GM23248 (cell line): ENCODE measurements around the gene RFPL1. TPM values are rescaled to one million over a fixed set of nuclear protein-coding genes. Genes with fewer than 3 reads are reported as not detected.
A peak's percentile ranks its signal among the peaks of the same experiment; 100 is the strongest.

Experiments used
- DNase-seq: peaks from one replicate; pipeline ENCODE4 v3.0.0-alpha.2; 2015
- H2AFZ ChIP-seq: fragments of 200-600 bp; sonication (generic); 2 replicates; pipeline ENCODE4 v1.6.1; 2016; ENCODE audit warnings: antibody characterized with exemption
- H3F3A ChIP-seq: fragments of 200-600 bp; sonication (generic); 2 replicates; pipeline ENCODE4 v1.6.1; 2016; ENCODE audit warnings: mild to moderate bottlenecking, antibody characterized with exemption, mixed run types; ENCODE audit not compliant: insufficient read depth
- H3K27ac ChIP-seq: fragments of 200-600 bp; sonication (generic); 2 replicates; pipeline ENCODE4 v1.5.1; 2016; ENCODE audit warnings: mild to moderate bottlenecking
- H3K27me3 ChIP-seq: fragments of 200-600 bp; sonication (generic); replicated peaks from 2 replicates; pipeline ENCODE4 v1.6.1; 2016; ENCODE audit warnings: mild to moderate bottlenecking; ENCODE audit not compliant: insufficient read depth
- H3K36me3 ChIP-seq: fragments of 200-600 bp; sonication (generic); 2 replicates; pipeline ENCODE4 v1.6.1; 2016; ENCODE audit warnings: low read depth, mild to moderate bottlenecking
- H3K4me1 ChIP-seq: fragments of 200-600 bp; sonication (generic); 2 replicates; pipeline ENCODE4 v1.6.1; 2016; ENCODE audit warnings: mild to moderate bottlenecking; ENCODE audit not compliant: insufficient read depth
- H3K4me2 ChIP-seq: fragments of 200-600 bp; sonication (generic); one replicate; pipeline ENCODE4 v1.6.1; 2016; ENCODE audit warnings: mild to moderate bottlenecking; ENCODE audit not compliant: unreplicated experiment
- H3K4me3 ChIP-seq: fragments of 200-600 bp; sonication (generic); 2 replicates; pipeline ENCODE4 v1.5.1; 2016; ENCODE audit warnings: mild to moderate bottlenecking
- H3K79me2 ChIP-seq: fragments of 200-600 bp; sonication (generic); 2 replicates; pipeline ENCODE4 v1.6.1; 2016; ENCODE audit warnings: mild to moderate bottlenecking; ENCODE audit not compliant: insufficient read depth
- H3K9ac ChIP-seq: fragments of 200-600 bp; sonication (generic); 2 replicates; pipeline ENCODE4 v1.6.1; 2016; ENCODE audit warnings: mild to moderate bottlenecking
- H3K9me2 ChIP-seq: fragments of 200-600 bp; sonication (generic); 2 replicates; pipeline ENCODE4 v1.6.1; 2016; ENCODE audit warnings: mixed run types, mild to moderate bottlenecking, moderate library complexity; ENCODE audit not compliant: insufficient read depth
- H3K9me3 ChIP-seq: fragments of 200-600 bp; sonication (generic); one replicate; pipeline ENCODE4 v1.6.1; 2017; ENCODE audit warnings: low read depth
- H4K20me1 ChIP-seq: fragments of 200-600 bp; sonication (generic); 2 replicates; pipeline ENCODE4 v1.6.0; 2016; ENCODE audit not compliant: insufficient read depth
- EZH2 ChIP-seq: fragments of 200-600 bp; sonication (generic); IDR thresholded peaks from 2 replicates; pipeline ENCODE4 v1.6.1; 2018; ENCODE audit warnings: antibody characterized with exemption, mild to moderate bottlenecking; ENCODE audit not compliant: insufficient read depth, poor library complexity, severe bottlenecking
- EZH2phosphoT487 ChIP-seq: fragments of 200-600 bp; sonication (generic); IDR thresholded peaks from 2 replicates; pipeline ENCODE4 v1.6.1; 2018; ENCODE audit warnings: antibody characterized with exemption, moderate library complexity, mild to moderate bottlenecking, low read depth; ENCODE audit not compliant: insufficient read depth
- WGBS, 2 experiments: methylation state at CpG; one replicate each; pipeline ENCODE4 v1.1.6; 2015 to 2017; ENCODE audit warnings: low lambda C conversion rate in 2 of 2, low coverage in 1 of 2; ENCODE audit errors: missing lambda C conversion rate in 2 of 2; 5-methylcytosine and 5-hydroxymethylcytosine counted together
- in situ Hi-C: fragments of 300-500 bp; cut with MboI; formaldehyde crosslinking; loops from 2 replicates; pipeline ENCODE4 v1.15.0; 2020
- polyA plus RNA-seq: library from polyadenylated mRNA; unstranded; fragments of >200 nt; fragmentation: Nextera tagmentation; extraction: Ambion mirVana; gene quantifications from 2 replicates; pipeline ENCODE4 v1.2.1, GENCODE V29; 2016
- total RNA-seq: library from RNA; depleted of rRNA; stranded (reverse); fragments of >200 nt; shearing (Covaris generic); gene quantifications from 2 replicates; pipeline ENCODE4 v1.2.3, GENCODE V29; 2014

The RFPL1 gene
- total and polyA plus RNA-seq, 2 experiments from 2014 or later = not detected

DNA sequence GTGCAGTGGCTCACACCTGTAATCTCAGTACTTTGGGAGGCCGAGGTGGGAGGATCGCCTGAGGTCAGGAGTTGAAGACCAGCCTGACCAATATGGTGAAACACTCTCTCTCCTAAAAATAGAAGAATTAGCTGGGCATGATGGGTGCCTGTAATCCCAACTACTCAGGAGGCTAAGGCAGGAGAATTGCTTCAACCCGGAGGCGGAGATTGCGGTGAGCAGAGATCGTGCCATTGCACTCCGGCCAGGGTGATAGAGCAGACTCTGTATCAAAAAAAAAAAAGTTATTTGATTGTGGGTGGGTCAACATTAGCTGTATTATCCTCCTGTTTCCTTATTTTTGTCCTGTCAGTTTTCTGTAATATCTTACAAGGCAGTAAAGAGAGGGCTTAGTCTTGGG lies 11.9 kb upstream of the RFPL1 start:
- Histone ChIP-seq H3K9ac (no peak overlapping the region), H3K9me3 (no peaks in the 10 kb centered on the region), H3K36me3 (no peaks in the 10 kb centered on the region), H3F3A (no peaks in the 10 kb centered on the region), H3K27me3 (peaks cover 27% of the 10 kb centered on the region), H3K9me2 (no peaks in the 10 kb centered on the region), H3K79me2 (no peaks in the 10 kb centered on the region), H3K4me2 (no peak overlapping the region), H3K27ac (no peak overlapping the region), H3K4me3 (no peak overlapping the region), H4K20me1 (no peaks in the 10 kb centered on the region), H2AFZ (no peak overlapping the region), H3K4me1 (no peaks in the 10 kb centered on the region)
- TF ChIP-seq EZH2 (no peak), EZH2phosphoT487 (no peak)
- in situ Hi-C loops = no loop called here
- DNase-seq = no peak
- WGBS, 2 experiments = 84 to 86% methylated on average over 7 of the region's 7 CpGs

DNA sequence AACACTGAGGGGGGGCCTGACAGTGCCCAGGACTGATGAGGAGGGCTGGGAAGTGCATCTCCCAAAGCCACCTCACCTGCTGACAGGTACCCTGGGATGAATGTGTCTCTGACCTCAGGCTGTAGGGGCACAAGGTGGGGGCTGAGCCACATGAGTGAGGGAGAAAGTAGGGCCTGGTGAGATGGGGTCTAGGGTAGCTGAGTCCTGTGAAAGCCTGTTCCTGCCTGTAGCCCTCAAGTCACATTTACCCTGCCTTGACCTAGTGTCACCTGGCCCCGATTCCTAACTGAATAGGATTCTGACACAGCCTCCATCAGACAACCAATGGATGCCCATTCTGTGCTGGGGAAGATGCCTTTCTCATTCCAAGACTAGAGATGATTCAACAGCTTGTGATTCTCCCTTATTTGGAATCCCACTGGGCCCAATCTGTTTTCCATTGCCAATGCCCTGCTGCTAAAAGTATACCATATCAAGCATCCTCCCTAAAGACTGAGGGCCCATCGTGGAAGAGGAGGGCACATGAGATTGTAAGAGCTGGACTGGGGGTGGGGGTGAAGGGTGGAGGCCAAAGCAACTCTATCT lies 11.1 kb upstream of the RFPL1 start:
- Histone ChIP-seq H3K4me3 (no peak overlapping the region), H3K27me3 (peaks cover 35% of the 10 kb centered on the region), H3K4me1 (no peaks in the 10 kb centered on the region), H3K27ac (no peak overlapping the region), H3K9me2 (no peaks in the 10 kb centered on the region), H3K9ac (no peak overlapping the region), H3K79me2 (no peaks in the 10 kb centered on the region), H3K9me3 (no peaks in the 10 kb centered on the region), H4K20me1 (no peaks in the 10 kb centered on the region), H3F3A (no peaks in the 10 kb centered on the region), H3K36me3 (no peaks in the 10 kb centered on the region), H3K4me2 (no peak overlapping the region), H2AFZ (no peak overlapping the region)
- TF ChIP-seq EZH2 (no peak), EZH2phosphoT487 (no peak)
- WGBS, 2 experiments = 48 to 60% methylated on average over 2 of the region's 2 CpGs
- DNase-seq = peak; percentile 42
- in situ Hi-C loops = no loop called here

- Histone ChIP-seq H4K20me1 (no peaks in the 10 kb centered on the region), H3K9me3 (no peaks in the 10 kb centered on the region), H3K4me2 (no peak overlapping the region), H3K79me2 (no peaks in the 10 kb centered on the region), H3K4me1 (no peaks in the 10 kb centered on the region), H3K27me3 (peaks cover 64% of the 10 kb centered on the region), H3K9ac (no peak overlapping the region), H2AFZ (no peak overlapping the region), H3K36me3 (no peaks in the 10 kb centered on the region), H3K27ac (no peak overlapping the region), H3F3A (no peaks in the 10 kb centered on the region), H3K9me2 (no peaks in the 10 kb centered on the region), H3K4me3 (no peak overlapping the region)
- WGBS, 2 experiments = 44 to 51% methylated on average over 5 of the region's 5 CpGs
- DNase-seq = no peak
- in situ Hi-C loops = no loop called here
- no peak for TF ChIP-seq EZH2phosphoT487
- no peak for TF ChIP-seq EZH2
Measured at GRCh38 chr22:29431986-29432385, 6.4 kb upstream of the RFPL1 start.

DNA sequence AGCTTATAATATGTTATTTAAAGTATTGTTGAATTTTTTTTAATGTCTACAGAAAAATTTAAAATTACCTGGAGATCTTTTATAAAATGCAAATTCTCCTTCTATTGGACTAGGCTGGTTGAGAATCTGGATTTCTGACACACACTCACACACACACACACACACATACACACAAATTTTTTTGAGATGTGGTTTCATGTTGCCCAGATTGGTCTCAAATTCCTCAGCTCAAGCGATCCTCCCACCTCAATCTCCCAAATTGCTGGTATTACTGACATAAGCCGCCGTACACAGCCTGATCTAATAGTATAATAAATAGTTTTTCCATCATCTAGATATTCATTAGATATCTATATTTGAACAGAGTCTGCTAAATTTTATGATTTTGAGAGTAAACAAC lies 4.5 kb upstream of the RFPL1 start:
- Histone ChIP-seq H3K27me3 (peaks cover 62% of the 10 kb centered on the region), H2AFZ (no peak overlapping the region), H3K4me2 (no peak overlapping the region), H3K9me3 (no peaks in the 10 kb centered on the region), H3K4me3 (no peak overlapping the region), H3F3A (no peaks in the 10 kb centered on the region), H4K20me1 (no peaks in the 10 kb centered on the region), H3K36me3 (no peaks in the 10 kb centered on the region), H3K27ac (no peak overlapping the region), H3K4me1 (no peaks in the 10 kb centered on the region), H3K9ac (no peak overlapping the region), H3K9me2 (no peaks in the 10 kb centered on the region), H3K79me2 (no peaks in the 10 kb centered on the region)
- DNase-seq = no peak
- 72 to 76% methylated on average over 3 of the region's 3 CpGs for WGBS, 2 experiments
- in situ Hi-C loops = no loop called here
- TF ChIP-seq EZH2 (no peak), EZH2phosphoT487 (no peak)

DNA sequence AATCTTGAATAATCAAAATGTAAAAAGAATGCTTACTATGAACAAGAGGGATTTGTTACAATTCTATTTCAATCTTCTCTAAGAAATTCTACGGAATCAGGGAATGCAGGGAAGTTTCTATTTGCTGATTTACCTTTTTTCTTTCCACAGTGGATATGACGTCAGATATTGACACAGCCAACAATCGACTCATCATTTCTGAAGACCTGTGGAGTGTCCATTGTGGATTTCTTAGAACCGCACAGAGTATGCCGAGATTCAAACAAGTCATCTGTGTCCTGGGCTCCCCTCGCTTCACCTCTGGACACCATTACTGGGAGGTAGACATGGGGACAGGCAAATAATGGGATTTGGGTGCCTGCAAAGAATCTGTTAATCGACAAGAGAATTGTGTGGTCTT lies 4.1 kb upstream of the RFPL1 start:
- TF ChIP-seq EZH2phosphoT487 (no peak), EZH2 (no peak)
- Histone ChIP-seq H3K27me3 (peaks cover 58% of the 10 kb centered on the region), H3K9me2 (no peaks in the 10 kb centered on the region), H3K79me2 (no peaks in the 10 kb centered on the region), H3K9ac (no peak overlapping the region), H3K4me3 (no peak overlapping the region), H4K20me1 (no peaks in the 10 kb centered on the region), H3F3A (no peaks in the 10 kb centered on the region), H3K27ac (no peak overlapping the region), H3K4me2 (no peak overlapping the region), H3K9me3 (no peaks in the 10 kb centered on the region), H2AFZ (no peak overlapping the region), H3K4me1 (no peaks in the 10 kb centered on the region), H3K36me3 (no peaks in the 10 kb centered on the region)
- in situ Hi-C loops = no loop called here
- DNase-seq = no peak
- WGBS, 2 experiments = 55 to 56% methylated on average over 7 of the region's 7 CpGs
